GM19193 (cell line): ENCODE results near the gene PSAPL1.

Source experiments
- POLR2A ChIP-seq: IDR thresholded peaks from 4 replicates; pipeline ENCODE4 v1.6.1; 2011; ENCODE audit not compliant: insufficient read depth, insufficient read length; ENCODE audit errors: extremely low read depth

Gene PSAPL1

DNA sequence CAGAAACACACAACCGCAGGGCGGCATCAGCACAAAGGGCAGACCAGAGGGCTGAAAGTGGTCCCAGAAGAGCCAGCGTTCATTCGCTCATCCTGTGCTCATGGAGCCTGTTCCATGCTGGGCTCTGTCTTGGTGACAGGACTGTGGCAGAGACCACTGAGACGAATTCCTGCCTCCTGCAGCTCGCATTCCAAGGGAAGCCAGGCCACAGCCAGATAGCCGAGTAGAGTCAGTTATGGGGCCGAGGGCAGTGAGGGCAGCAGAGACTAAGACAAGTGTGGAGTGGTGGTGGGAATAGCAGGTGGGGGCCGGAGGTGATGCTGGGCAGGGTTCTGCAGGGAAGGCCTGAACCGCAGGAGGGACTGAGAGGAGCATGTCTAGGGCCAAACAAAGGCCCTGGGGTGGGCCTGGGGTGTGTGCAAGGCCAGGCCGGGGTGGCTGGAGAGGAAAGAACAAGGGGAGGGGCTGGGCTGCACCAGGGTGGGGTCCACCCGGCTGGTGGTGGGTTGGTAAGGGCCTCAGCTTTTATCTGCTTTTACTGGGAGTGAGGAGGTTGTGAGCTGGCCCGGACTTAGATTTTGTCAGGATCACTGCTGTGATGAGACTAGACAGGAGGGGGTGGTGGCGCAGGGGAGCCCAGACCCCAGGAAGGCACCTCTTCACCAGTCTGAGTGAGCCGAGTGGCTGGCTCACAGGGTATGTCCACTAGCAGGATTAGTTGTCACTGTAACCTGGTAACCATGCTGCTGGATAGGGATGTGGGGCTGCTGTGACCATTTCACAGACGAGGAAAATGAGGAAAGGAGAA is 6.3 kb downstream of the PSAPL1 start:
- TF ChIP-seq POLR2A, result no peak

DNA sequence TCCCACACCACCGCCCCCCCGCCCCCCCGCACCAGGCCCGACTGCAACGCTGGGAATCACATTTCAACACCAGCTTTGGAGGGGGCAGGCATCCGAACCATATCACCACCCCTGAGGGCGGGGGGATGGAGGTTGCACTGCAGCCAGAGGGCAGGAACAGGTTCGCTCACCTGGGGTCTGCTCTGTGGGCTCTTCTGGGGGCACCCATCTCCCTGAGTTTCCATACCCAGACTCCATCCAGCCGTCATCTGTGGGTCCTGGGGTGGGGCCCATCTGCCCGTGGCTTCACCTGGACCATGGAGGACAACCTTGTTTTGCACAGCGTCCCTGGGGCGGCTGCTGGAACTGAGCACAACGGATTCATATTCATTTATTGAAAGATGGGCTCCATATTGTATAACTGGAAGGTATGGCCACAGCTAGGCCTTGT is 6.9 kb downstream of the PSAPL1 start:
- no peak for TF ChIP-seq POLR2A

DNA sequence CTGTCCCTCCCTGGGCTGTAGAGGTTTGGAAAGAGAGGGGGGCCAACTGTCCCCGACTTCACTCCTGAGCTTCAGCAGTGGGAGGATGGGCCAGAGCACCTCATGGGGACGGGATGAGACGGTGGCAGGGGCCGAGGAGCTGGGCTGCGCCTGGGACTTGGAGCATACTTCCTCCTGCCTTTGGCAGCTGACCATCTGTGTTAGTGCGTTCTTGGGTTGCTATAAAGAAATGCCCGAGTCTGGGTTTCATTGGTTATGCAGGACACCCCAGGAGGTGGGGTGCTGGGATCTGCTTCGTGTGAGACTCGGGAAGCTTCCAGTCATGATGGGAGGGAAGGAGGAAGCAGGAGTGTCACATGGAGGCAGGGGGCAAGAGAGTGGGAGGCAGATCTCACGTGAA is 7.4 kb downstream of the PSAPL1 start:
- no peak for TF ChIP-seq POLR2A

GRCh38 chr4:7426525-7427171 is 8.1 kb downstream of the PSAPL1 start:
- TF ChIP-seq POLR2A, result no peak

GRCh38 chr4:7425591-7426468 is 8.9 kb downstream of the PSAPL1 start:
- TF ChIP-seq POLR2A, result no peak

- no peak for TF ChIP-seq POLR2A
Observed at GRCh38 chr4:7425124-7425523, 9.6 kb downstream of the PSAPL1 start.

GRCh38 chr4:7424553-7425111 is 10.1 kb downstream of the PSAPL1 start:
- no peak for TF ChIP-seq POLR2A

DNA sequence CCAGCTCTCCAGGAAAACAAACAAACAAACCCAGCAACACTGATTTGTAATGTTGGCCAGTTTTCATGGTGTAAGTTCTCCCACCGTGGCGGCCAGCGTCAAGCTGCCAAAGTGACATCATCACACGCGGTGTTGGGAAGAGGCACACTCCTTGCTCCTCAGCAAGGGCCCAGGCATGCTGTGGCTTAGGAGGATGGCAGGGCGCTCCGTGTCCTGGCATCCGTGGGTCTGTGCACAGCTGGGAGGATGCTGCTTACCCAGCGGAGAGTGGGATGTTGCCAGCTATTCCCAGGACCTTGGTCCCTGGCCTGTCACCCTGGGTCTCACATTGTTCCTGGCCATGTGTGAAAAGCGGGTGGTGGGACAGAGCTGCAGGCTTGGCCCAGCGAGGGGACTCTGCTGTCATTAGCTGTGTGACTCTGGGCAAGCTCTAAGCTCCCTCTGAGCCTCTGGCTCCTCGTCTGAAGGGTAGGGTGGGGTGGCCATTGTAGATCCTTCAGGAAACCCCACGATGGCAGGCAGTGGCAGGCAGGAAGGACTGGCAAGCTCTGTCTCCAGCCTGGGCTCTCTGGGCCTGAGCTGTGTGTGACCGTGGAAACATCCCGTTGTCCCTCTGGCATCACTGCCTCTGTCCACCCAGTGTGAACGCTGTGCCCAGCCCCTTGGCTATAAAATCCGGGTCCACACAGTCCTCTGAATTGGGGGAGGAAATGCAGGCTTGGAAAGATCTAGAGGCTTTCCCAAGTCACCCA is 10.8 kb downstream of the PSAPL1 start:
- no peak for TF ChIP-seq POLR2A

GRCh38 chr4:7423391-7423790 is 11.3 kb downstream of the PSAPL1 start:
- no peak for TF ChIP-seq POLR2A

GRCh38 chr4:7422898-7423180 is 11.9 kb downstream of the PSAPL1 start:
- no peak for TF ChIP-seq POLR2A

DNA sequence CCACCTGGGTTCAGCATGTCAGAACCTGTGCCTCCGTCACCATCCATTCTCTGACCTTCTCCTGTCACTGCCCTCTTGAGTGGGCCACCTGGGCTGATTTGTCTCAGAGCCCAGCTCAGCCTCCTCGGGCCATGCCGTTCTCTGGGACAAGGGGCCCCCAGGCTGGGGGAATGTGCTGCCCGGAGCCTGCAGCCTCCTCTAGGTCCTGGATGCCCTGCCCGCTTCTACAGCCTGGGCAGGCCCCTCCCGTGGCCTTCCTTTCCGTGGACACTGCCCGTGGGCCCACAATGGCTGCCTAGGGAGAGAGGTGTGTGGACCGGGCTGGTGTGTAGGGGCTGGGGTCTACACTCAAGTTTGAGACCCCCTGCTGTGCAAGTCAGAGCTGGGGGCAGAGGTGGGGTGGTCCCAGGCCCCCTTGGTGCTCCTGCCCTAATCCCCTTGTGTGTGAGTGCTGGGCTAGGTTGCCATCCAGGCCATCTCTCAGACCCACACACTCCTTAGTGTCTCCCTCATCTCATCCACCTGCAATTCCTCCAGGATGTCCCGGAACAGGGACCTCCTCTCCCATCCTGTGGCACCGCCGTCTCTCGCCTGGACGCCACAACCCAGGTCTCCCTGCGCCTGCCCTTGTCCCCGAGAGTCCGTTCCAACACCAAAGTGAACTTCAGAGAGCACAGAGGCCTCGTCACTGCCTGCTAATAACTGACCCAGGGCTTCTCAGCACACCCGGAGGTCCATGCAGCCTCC is 12.4 kb downstream of the PSAPL1 start:
- TF ChIP-seq POLR2A, result no peak

- TF ChIP-seq POLR2A, result no peak
Observed at GRCh38 chr4:7421356-7422150, 13.2 kb downstream of the PSAPL1 start.

DNA sequence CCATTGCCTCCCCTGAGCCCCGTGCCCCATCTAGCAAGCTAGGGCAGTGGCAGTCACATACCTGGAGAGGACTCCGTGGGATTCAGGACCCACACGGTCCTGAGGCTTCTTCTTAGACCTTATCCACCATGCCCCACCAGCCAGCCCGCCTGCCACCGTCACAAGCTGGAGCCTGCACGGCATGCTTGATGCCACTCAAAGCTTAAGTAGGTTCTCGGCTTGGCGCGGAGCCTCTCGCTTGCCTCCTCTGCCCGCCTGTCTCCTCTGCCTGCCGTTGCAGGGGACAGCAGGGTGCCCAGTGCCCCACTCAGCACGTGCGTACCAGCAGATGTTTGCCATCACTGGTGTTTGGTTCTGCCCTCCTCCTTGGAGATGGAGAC is 14.1 kb downstream of the PSAPL1 start:
- no peak for TF ChIP-seq POLR2A
